GM13977 (cell line): ENCODE data around the gene TPD52L2.
A peak's percentile ranks its signal among the peaks of the same experiment; 100 is the strongest.

Experiments
- DNase-seq: peaks from one replicate; pipeline ENCODE4 v3.0.0; 2012; ENCODE audit warnings: low spot score
- in situ Hi-C: fragments of 300-500 bp; cut with MboI; formaldehyde crosslinking; loops from one replicate; pipeline ENCODE4 v1.12.0; 2022; ENCODE audit warnings: low sequenced_read_pairs, low pct_unique_long_range_greater_than_20kb, mixed read lengths, inconsistent platforms; ENCODE audit not compliant: unreplicated experiment
- TF ChIP-seq, protein P1 (sequence below): IDR thresholded peaks from 2 replicates; pipeline ENCODE4 v1.5.1; 2012; ENCODE audit warnings: mild to moderate bottlenecking, control low read depth; ENCODE audit not compliant: insufficient read depth; ENCODE audit errors: extremely low read depth, missing control alignments

Gene TPD52L2

DNA sequence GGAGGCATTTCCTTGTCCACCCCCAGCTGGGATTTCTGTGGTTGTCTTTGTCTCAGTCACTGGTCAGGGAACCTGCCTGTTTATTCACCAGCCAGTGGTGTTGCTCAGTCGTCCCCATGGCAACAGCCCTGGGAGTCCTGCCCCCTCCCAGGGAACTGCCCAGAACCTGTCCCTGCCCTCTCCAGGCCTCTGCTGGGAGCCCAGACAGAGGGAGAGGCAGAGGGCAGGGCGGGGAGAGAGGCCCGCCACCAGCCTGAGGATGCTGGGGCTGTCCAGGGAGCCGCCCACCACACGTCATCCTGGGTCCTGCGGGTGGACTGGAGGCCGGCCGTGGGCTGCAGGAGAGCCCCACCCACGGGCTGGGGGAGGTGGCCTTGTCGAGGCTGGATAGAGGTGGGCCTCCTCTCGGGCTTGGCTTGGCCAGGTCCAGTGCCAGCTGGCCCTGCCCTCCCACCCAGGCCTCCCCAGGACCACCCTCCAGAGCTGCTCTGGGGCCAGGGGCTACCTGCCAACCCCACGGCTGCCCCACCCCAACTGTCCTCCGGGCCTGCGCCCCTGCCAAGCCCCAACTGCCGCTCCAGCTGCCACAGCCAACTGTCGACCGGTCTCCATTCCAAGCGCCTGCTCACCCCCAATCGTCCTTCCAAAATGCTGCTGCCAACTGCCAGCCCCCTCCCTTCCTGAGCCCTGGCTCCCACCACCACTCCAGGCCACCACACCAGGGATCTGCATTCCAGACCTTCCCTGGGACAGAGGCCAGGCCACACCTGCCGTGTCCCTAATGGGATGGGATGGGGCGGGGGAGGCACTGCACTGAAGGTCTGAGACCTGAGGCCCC is 29.8 kb upstream of the TPD52L2 start:
- in situ Hi-C loops = no loop called here
- TF ChIP-seq, protein P1, sequence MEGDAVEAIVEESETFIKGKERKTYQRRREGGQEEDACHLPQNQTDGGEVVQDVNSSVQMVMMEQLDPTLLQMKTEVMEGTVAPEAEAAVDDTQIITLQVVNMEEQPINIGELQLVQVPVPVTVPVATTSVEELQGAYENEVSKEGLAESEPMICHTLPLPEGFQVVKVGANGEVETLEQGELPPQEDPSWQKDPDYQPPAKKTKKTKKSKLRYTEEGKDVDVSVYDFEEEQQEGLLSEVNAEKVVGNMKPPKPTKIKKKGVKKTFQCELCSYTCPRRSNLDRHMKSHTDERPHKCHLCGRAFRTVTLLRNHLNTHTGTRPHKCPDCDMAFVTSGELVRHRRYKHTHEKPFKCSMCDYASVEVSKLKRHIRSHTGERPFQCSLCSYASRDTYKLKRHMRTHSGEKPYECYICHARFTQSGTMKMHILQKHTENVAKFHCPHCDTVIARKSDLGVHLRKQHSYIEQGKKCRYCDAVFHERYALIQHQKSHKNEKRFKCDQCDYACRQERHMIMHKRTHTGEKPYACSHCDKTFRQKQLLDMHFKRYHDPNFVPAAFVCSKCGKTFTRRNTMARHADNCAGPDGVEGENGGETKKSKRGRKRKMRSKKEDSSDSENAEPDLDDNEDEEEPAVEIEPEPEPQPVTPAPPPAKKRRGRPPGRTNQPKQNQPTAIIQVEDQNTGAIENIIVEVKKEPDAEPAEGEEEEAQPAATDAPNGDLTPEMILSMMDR = no peak
- peak; percentile 81 for DNase-seq

DNA sequence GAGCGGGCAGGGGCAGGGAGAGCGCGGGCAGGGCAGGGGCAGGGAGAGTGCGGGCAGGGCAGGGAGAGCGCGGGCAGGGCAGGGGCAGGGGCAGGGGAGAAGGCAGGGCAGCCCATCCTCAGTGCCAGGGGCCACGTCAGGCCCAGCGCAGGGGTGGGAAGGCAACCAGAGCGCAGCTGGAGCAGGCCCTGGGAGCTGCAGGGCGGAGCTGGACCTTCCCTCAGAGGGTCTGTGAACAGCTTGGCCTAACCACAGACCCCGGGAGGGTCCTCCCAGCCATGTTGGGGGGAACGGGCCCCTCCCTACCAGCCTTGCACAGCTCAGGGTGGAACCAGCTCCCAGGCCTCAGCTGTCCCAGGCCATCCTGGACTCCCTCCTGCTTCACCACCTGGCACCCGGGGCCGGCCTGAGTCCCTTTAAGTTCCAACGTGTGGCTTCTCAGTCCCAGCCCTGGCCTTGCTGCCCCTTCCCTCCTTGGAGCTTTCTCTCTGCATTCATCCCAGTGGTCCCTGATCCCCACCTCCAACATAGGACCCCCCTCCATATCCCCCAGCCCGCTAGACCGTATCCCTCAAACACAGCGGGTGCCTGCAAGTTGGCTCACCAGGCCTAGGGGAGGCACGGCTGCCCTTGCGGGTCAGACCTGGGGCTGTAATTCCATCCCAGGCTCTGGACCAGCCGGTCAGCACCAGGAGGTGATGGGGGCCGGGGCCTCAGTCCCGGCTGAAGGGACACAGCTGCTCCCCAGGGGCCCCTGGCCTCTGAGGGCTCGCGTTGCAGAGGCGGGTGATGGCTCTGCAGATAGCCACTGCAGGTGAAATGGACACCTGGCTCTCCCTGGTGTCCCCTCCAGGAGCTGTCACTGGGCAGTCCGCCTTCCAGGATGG is 28.4 kb upstream of the TPD52L2 start:
- TF ChIP-seq, protein P1 = no peak
- in situ Hi-C loops = no loop called here
- DNase-seq = no peak

DNA sequence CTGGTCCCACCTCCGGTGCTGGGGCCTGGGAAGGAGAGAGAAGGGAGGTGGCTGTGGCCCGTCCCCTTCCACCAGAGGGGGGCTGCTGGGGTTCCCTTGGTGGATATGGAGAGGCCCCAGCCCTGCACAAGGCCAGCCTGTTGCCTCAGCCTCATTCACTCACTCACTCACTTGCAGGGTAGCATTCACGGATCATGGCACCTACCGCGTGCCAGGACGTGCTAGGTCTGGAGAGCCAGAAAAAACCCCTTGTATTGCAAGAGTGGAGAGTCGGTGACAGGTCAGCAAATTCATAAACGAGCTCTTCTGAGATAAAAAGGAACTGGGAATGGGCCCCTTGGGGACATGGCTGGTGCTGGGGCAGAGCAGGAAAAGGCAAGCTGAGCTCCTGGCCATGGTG is 27.6 kb upstream of the TPD52L2 start:
- TF ChIP-seq, protein P1 = no peak
- in situ Hi-C loops = no loop called here
- DNase-seq = no peak

DNA sequence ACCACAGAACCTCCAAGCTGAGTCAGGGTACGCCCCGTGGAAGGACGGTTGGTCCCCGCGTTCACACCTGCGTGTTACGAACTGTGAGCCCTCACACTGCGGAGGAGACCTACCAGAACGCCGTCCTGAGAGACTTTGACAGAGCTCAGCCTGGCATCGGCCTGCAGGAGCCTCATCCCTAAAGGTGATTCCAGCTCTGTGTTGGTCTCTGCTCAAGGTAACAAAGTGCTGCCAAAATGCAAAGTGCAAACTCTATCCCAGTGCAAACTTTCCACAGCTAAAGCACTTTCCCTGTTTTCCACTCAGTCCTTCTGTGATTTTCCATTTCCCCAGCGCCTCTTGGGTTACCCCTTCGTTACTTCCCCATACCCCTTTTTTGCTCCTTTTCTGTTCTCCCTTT is 25.4 kb upstream of the TPD52L2 start:
- DNase-seq = no peak
- in situ Hi-C loops = no loop called here
- TF ChIP-seq, protein P1 = no peak

DNA sequence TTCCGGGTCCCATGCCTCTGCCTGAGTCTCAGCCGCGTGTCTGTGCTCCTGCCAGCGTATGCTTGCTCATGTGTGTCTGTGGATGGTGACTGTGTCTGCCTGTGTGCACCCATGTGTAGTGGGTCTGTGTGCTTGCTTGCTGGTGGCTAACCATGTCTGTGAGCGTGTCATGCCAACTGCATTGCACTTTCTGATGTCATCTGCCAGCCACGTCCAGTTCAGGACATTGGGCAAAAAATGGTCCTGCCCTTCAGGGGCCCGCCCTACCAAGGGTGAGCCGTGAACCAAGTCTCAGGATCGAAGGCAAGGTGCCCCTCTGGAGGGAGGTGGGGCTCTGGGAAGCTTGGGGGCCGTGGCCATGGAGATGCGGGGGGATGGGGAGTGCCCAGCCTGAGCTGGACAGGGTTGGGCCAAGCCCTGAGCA is 24.7 kb upstream of the TPD52L2 start:
- TF ChIP-seq, protein P1 = no peak
- DNase-seq = no peak
- in situ Hi-C loops = no loop called here

DNA sequence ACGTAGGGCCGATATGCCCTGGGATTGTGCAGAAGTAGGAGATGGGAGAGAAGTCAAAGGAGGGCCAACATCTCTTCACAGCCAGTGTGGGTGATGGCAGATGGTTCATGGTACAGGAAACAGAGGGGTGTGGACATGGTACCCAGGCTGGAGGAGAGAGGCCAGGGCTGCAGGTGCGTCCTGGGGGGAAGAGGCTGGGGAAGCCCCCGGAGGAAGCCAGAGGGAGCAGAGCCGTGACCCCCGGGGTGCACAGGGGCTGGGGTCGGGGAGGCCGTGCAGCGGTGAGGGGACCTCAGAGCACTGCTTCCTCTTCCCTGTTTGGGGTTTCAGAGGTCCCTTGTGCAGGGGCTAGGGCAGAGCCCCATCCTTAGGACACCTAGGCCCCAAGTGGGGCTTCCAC is 22.8 kb upstream of the TPD52L2 start:
- TF ChIP-seq, protein P1 = no peak
- in situ Hi-C loops = no loop called here
- DNase-seq = no peak
